Cardiac fibroblast (primary cell): ENCODE data around the gene CNNM1.

ENCODE experiments used
- DNase-seq, 2 donors: peaks; one replicate each; pipeline versions ENCODE4 v3.0.0 to v3.0.0-alpha.2; 2010; ENCODE audit warnings: low read depth in 2 of 2
- H3K4me3 ChIP-seq, 2 donors: replicated peaks in 1 of 2; 1 replicate in 1 of 2; 2 replicates in 1 of 2; pipeline ENCODE4 v1.5.1; 2011; ENCODE audit warnings: low read depth in 2 of 2, low read length in 2 of 2, mild to moderate bottlenecking in 2 of 2, moderate library complexity in 1 of 2
- CTCF ChIP-seq: IDR thresholded peaks from one replicate; pipeline ENCODE4 v1.5.1; 2011; ENCODE audit warnings: low read depth, mild to moderate bottlenecking, low read length, inconsistent platforms

Gene CNNM1

GRCh38 chr10:99340650-99341049, 11.5 kb downstream of the CNNM1 start:
- H3K4me3 ChIP-seq, result no peak overlapping the region
- no peak for DNase-seq
- no peak for TF ChIP-seq CTCF

- DNase-seq, result no peak
- no peak for TF ChIP-seq CTCF
- no peak overlapping the region for H3K4me3 ChIP-seq
These were observed 12.1 kb downstream of the CNNM1 start for GRCh38 chr10:99341248-99341647.

GRCh38 chr10:99341860-99342490, 12.8 kb downstream of the CNNM1 start:
- no peak for TF ChIP-seq CTCF
- DNase-seq, result peak; percentile 19 to 56
- no peak overlapping the region for H3K4me3 ChIP-seq

GRCh38 chr10:99343262-99343661, 14.1 kb downstream of the CNNM1 start:
- DNase-seq, result no peak
- no peak overlapping the region for H3K4me3 ChIP-seq
- no peak for TF ChIP-seq CTCF

GRCh38 chr10:99344715-99345114, 15.6 kb downstream of the CNNM1 start:
- TF ChIP-seq CTCF, result no peak
- no peak for DNase-seq
- no peak overlapping the region for H3K4me3 ChIP-seq

- DNase-seq, result peak; percentile 17 to 18
- no peak overlapping the region for H3K4me3 ChIP-seq
- TF ChIP-seq CTCF, result no peak
These were observed 16.2 kb downstream of the CNNM1 start for GRCh38 chr10:99345350-99345749.

GRCh38 chr10:99346247-99346646, 17.1 kb downstream of the CNNM1 start:
- DNase-seq, result peak; percentile 20 to 46
- no peak for TF ChIP-seq CTCF
- no peak overlapping the region for H3K4me3 ChIP-seq
